VCaP (cell line): ENCODE measurements around the gene SPINK1.
"Not testable (repeated sequence)": the region's sequence is repeated elsewhere in the genome, so short reads cannot be mapped to it uniquely, and the experiment has no call there.

Experiments
- H3K27ac ChIP-seq: fragments of 450-650 bp; 2 replicates; pipeline ENCODE4 v1.5.1; 2017
- CTCF ChIP-seq: fragments of 450-650 bp; conservative IDR thresholded peaks from 2 replicates; pipeline ENCODE4 v1.5.1; 2017; ENCODE audit warnings: mild to moderate bottlenecking, moderate library complexity

Gene SPINK1

GRCh38 chr5:147869892-147870291 lies 38.4 kb upstream of the SPINK1 start:
- H3K27ac ChIP-seq, result not testable (repeated sequence)

- no peak overlapping the region for H3K27ac ChIP-seq
Observed at GRCh38 chr5:147869112-147869511, 37.6 kb upstream of the SPINK1 start.

GRCh38 chr5:147863454-147864158 lies 32.1 kb upstream of the SPINK1 start:
- TF ChIP-seq CTCF, result no peak
- H3K27ac ChIP-seq, result no peak overlapping the region

More at GRCh38 chr5:147869112-147869511, 37.6 kb upstream of the SPINK1 start:
- TF ChIP-seq CTCF, result no peak

GRCh38 chr5:147860641-147861025 lies 29.2 kb upstream of the SPINK1 start:
- H3K27ac ChIP-seq, result peak overlapping the region; percentile 47
- TF ChIP-seq CTCF, result no peak

- peak overlapping the region; percentile 47 for H3K27ac ChIP-seq
- TF ChIP-seq CTCF, result no peak
Observed at GRCh38 chr5:147859962-147860640, 28.6 kb upstream of the SPINK1 start.

- no peak for TF ChIP-seq CTCF
- H3K27ac ChIP-seq, result no peak overlapping the region
Observed at GRCh38 chr5:147858565-147858964, 27.1 kb upstream of the SPINK1 start.

- no peak overlapping the region for H3K27ac ChIP-seq
- peak; percentile 81 for TF ChIP-seq CTCF
Observed at GRCh38 chr5:147857302-147858129, 26.0 kb upstream of the SPINK1 start.
